ENCODE data around the gene TUBB1.

TUBB1 gene

GRCh38 chr20:59017493-59018231 lies 1.6 kb upstream of the TUBB1 start:
- DNase-seq = no peak

- DNase-seq = no peak
Observed at GRCh38 chr20:59018817-59019216, 412 bp upstream of the TUBB1 start.

- peak in 1 of 51 donors; percentile 26 for DNase-seq
Observed at GRCh38 chr20:59020938-59021551, 1.8 kb downstream of the TUBB1 start.

GRCh38 chr20:59022754-59023153 lies 3.5 kb downstream of the TUBB1 start:
- DNase-seq = no peak

GRCh38 chr20:59023616-59024015 lies 4.4 kb downstream of the TUBB1 start:
- DNase-seq = no peak

- no peak for DNase-seq
Observed at GRCh38 chr20:59024111-59024530, 4.9 kb downstream of the TUBB1 start.

- DNase-seq = no peak
Observed at GRCh38 chr20:59025086-59025485, 5.9 kb downstream of the TUBB1 start.

- no peak for DNase-seq
Observed at GRCh38 chr20:59025511-59025910, 6.3 kb downstream of the TUBB1 start.

GRCh38 chr20:59026904-59027740 lies 7.9 kb downstream of the TUBB1 start:
- no peak for DNase-seq

- DNase-seq = no peak
Observed at GRCh38 chr20:59027741-59028320, 8.6 kb downstream of the TUBB1 start.

- DNase-seq = no peak
Observed at GRCh38 chr20:59028812-59029211, 9.6 kb downstream of the TUBB1 start.

- DNase-seq = no peak
Observed at GRCh38 chr20:59030911-59031563, 11.8 kb downstream of the TUBB1 start.

GRCh38 chr20:59031564-59032022 lies 12.4 kb downstream of the TUBB1 start:
- DNase-seq = no peak

GRCh38 chr20:59032023-59032712 lies 12.9 kb downstream of the TUBB1 start, which contains the start of gene ATP5F1E:
TSS of gene ATP5F1E (minus strand) at chr20:59032335. CDS start at chr20:59032251, 84 bp downstream.
- DNase-seq = peak; percentile 68 to 99 (median 93)

- DNase-seq = no peak
Observed at GRCh38 chr20:59032713-59033059, 13.5 kb downstream of the TUBB1 start.

GRCh38 chr20:59033093-59033492 lies 13.9 kb downstream of the TUBB1 start:
- DNase-seq = no peak

- DNase-seq = no peak
Observed at GRCh38 chr20:59033616-59034165, 14.5 kb downstream of the TUBB1 start.

- no peak for DNase-seq
Observed at GRCh38 chr20:59035381-59035780, 16.2 kb downstream of the TUBB1 start.

- no peak for DNase-seq
Observed at GRCh38 chr20:59037386-59037785, 18.2 kb downstream of the TUBB1 start.

GRCh38 chr20:59039233-59039632 lies 20.0 kb downstream of the TUBB1 start:
- no peak for DNase-seq

Measured in hypothalamus (tissue), 51 donors.